GM12878 (cell line): ENCODE data around the gene UNK. TPM values are rescaled to one million over a fixed set of nuclear protein-coding genes. Genes with fewer than 3 reads are reported as not detected.

ENCODE experiments used
- ATAC-seq: fragments of 200-7000 bp; cut with Tn5 transposase; 3 replicates; pipeline ENCODE4 v1.9.1; 2020; ENCODE audit warnings: mild to moderate bottlenecking, moderate library complexity
- BruUV-seq: library from RNA; stranded (reverse); fragments of 400-500 nt; replicated peaks from 2 replicates; lab custom pipeline; 2021; lab: Mats Ljungman, UMichigan
- CTCF ChIA-PET: fragments of 300-600 bp; sonication (Branson Sonifier 250); formaldehyde crosslinking; extraction: SDS; loops from one replicate; lab custom pipeline; 2021; ENCODE audit warnings: inconsistent platforms; lab: Yijun Ruan, JAX
- POLR2A ChIA-PET: fragments of 350-600 bp; formaldehyde crosslinking; extraction: SDS; loops from one replicate; lab custom pipeline; 2021; ENCODE audit warnings: inconsistent platforms; lab: Charles Lee
- RAD21 ChIA-PET: fragments of 300-600 bp; sonication (Branson Sonifier 250); formaldehyde crosslinking; loops from one replicate; lab custom pipeline; 2023; ENCODE audit warnings: antibody characterized with exemption; ENCODE audit not compliant: unreplicated experiment; lab: Charles Lee
- SMC1A ChIA-PET: fragments of 300-600 bp; sonication (Branson Sonifier 250); formaldehyde crosslinking; loops from one replicate; lab custom pipeline; 2023; ENCODE audit not compliant: unreplicated experiment, uncharacterized antibody; lab: Charles Lee
- DNase-seq: peaks from one replicate; pipeline ENCODE4 v3.0.0-alpha.2; 2011; ENCODE audit warnings: low read depth, low spot score
- FAIRE-seq: peaks from 3 replicates; lab custom pipeline; 2011; peaks lifted over from hg19 to GRCh38; lab: Jason Lieb, UNC
- H2AFZ ChIP-seq: 2 replicates; pipeline ENCODE4 v1.6.0; 2011; ENCODE audit warnings: low read depth, low read length, control low read depth; ENCODE audit not compliant: control insufficient read depth
- H3K27ac ChIP-seq: 2 replicates; pipeline ENCODE4 v1.5.1; 2011; ENCODE audit warnings: control low read depth; ENCODE audit not compliant: control insufficient read depth, insufficient read depth
- H3K27me3 ChIP-seq, 2 experiments: replicated peaks in 1 of 2; 2 replicates each; pipeline versions ENCODE4 v1.6.0 to v1.6.1; 2011; ENCODE audit warnings: low read length in 1 of 2; ENCODE audit not compliant: control insufficient read depth in 2 of 2, insufficient read depth in 2 of 2
- H3K36me3 ChIP-seq, 2 experiments: 2 replicates each; pipeline ENCODE4 v1.5.1; 2011; ENCODE audit warnings: low read length in 1 of 2; ENCODE audit not compliant: control insufficient read depth in 2 of 2, insufficient read depth in 2 of 2
- H3K4me1 ChIP-seq: 2 replicates; pipeline ENCODE4 v1.6.1; 2011; ENCODE audit warnings: mild to moderate bottlenecking, low read length, moderate library complexity, mixed read lengths; ENCODE audit not compliant: control insufficient read depth, insufficient read depth
- H3K4me2 ChIP-seq: 2 replicates; pipeline ENCODE4 v1.6.0; 2011; ENCODE audit warnings: control low read depth; ENCODE audit not compliant: control insufficient read depth, insufficient read depth
- H3K4me3 ChIP-seq: fragments of 200-600 bp; sonication (generic); 2 replicates; pipeline ENCODE4 v1.5.1; 2016
- H3K79me2 ChIP-seq: 2 replicates; pipeline ENCODE4 v1.6.0; 2011; ENCODE audit warnings: low read length; ENCODE audit not compliant: control insufficient read depth, insufficient read depth
- H3K9ac ChIP-seq: 2 replicates; pipeline ENCODE4 v1.8.0; 2011; ENCODE audit warnings: low read length, control low read depth, mixed read lengths; ENCODE audit not compliant: control insufficient read depth, insufficient read depth
- H3K9me3 ChIP-seq: replicated peaks from 3 replicates; pipeline ENCODE4 v1.5.1; 2011; ENCODE audit warnings: mild to moderate bottlenecking, low read length; ENCODE audit not compliant: control insufficient read depth, insufficient read depth
- H4K20me1 ChIP-seq: 2 replicates; pipeline ENCODE4 v1.6.0; 2011; ENCODE audit not compliant: control insufficient read depth, insufficient read depth
- PRDM15 ChIP-seq: fragments of 450-650 bp; formaldehyde crosslinking; IDR thresholded peaks from 2 replicates; pipeline ENCODE4 v1.4.0; 2020; ENCODE audit warnings: mild to moderate bottlenecking, moderate library complexity
- SIX5 ChIP-seq: IDR thresholded peaks from 2 replicates; pipeline ENCODE4 v1.6.1; 2011; ENCODE audit warnings: mild to moderate bottlenecking, low read depth, low read length, moderate library complexity; ENCODE audit not compliant: severe bottlenecking
- SREBF2 ChIP-seq: IDR thresholded peaks from 2 replicates; pipeline ENCODE4 v1.6.1; 2012; ENCODE audit warnings: mild to moderate bottlenecking, low read length
- WGBS: methylation state at CpG from one replicate; pipeline ENCODE4 v1.1.6; 2016; ENCODE audit warnings: low lambda C conversion rate; ENCODE audit not compliant: insufficient replicate concordance, insufficient coverage; ENCODE audit errors: missing lambda C conversion rate; 5-methylcytosine and 5-hydroxymethylcytosine counted together
- in situ Hi-C: fragments of 300-500 bp; cut with MboI; formaldehyde crosslinking; loops from 9 replicates; pipeline ENCODE4 v1.14.3; 2018; ENCODE audit warnings: mixed read lengths
- intact Hi-C: fragments of 100-400 bp; cut with micrococcal nuclease; formaldehyde crosslinking; loops from one replicate; pipeline ENCODE4 v1.14.2; 2022; ENCODE audit not compliant: unreplicated experiment
- polyA plus RNA-seq, 11 experiments: library from polyadenylated mRNA; depleted of rRNA in 4 of 11; unstranded in 6 of 11; stranded (reverse) in 5 of 11; fragments of >200 nt; fragmentation: Nextera tagmentation in 4 of 11; fragmentation: Illumina TruSeq in 1 of 11; extraction: Ambion mirVana in 4 of 11; extraction: Trizol in 1 of 11; gene quantifications; 1 replicate in 1 of 11; 2 replicates in 10 of 11; pipeline versions ENCODE4 v1.2.1 to v1.2.3, GENCODE V29; 2011 to 2016; ENCODE audit warnings: inconsistent platforms in 2 of 11, missing spikeins in 2 of 11, low read depth in 1 of 11
- total RNA-seq, 4 experiments: library from RNA; depleted of rRNA in 3 of 4; stranded (reverse); fragments of >200 nt in 3 of 4; fragmentation: Illumina TruSeq in 1 of 4; extraction: Trizol in 1 of 4; gene quantifications; 2 replicates each; pipeline versions ENCODE4 v1.2.1 to v1.2.3, GENCODE V29; 2013 to 2021

Gene UNK
- total and polyA plus RNA-seq, 10 of the 15 experiments (the other 5 are each of a cell fraction or from before 2014, with no cell fraction given) = 8.9 to 34.5 (median 27.3) TPM

- H3K27ac ChIP-seq = no peak overlapping the region
- SMC1A ChIA-PET = no interaction called here
- FAIRE-seq = no peak
Measured at GRCh38 chr17:75835654-75835987, 51.0 kb downstream of the UNK start.

More at GRCh38 chr17:75835654-75835987, 51.0 kb downstream of the UNK start:
- RAD21 ChIA-PET = no interaction called here
- no peak overlapping the region for H3K9ac ChIP-seq
- TF ChIP-seq PRDM15 (CRISPR knock-in tag) (no peak), SIX5 (no peak), SREBF2 (no peak)
- TF ChIP-seq, all 136 proteins: peak for 0
- peaks cover 0 to 5% of the 10 kb centered on the region in 2 experiments; a peak in 3 of 4 replicates for H3K36me3 ChIP-seq
- H3K4me3 ChIP-seq = no peak overlapping the region
- no peaks in the 10 kb centered on the region for H3K9me3 ChIP-seq
- no peaks in the 10 kb centered on the region for H3K79me2 ChIP-seq
- intact Hi-C loops (no loop called here), in situ Hi-C loops (no loop called here)
- 73% methylated on average over 9 of the region's 9 CpGs for WGBS
- ATAC-seq (no peak), DNase-seq (no peak)
- no peaks in the 10 kb centered on the region for H3K4me1 ChIP-seq
- ChIA-PET CTCF (no interaction called here), POLR2A (interaction anchor here (1.9 kb wide), 1 partner anchor 10 kb away, joined by 9 read pairs; the partner anchor contains the start of gene UNC13D)
- TSS peak; percentile 40 for BruUV-seq
- no peaks in the 10 kb centered on the region for H4K20me1 ChIP-seq
- H2AFZ ChIP-seq = no peak overlapping the region
- no peak overlapping the region for H3K4me2 ChIP-seq
- H3K27me3 ChIP-seq = no peaks in the 10 kb centered on the region
